ENCODE measurements around the gene INPP5J. TPM values are rescaled to one million over a fixed set of nuclear protein-coding genes. Genes with fewer than 3 reads are reported as not detected.
A peak's percentile ranks its signal among the peaks of the same experiment; 100 is the strongest.
"Not testable (repeated sequence)": the region's sequence is repeated elsewhere in the genome, so short reads cannot be mapped to it uniquely, and the experiment has no call there.

Gene INPP5J
- total RNA-seq, 1 donor from 2014 or later = 16.6 TPM

DNA sequence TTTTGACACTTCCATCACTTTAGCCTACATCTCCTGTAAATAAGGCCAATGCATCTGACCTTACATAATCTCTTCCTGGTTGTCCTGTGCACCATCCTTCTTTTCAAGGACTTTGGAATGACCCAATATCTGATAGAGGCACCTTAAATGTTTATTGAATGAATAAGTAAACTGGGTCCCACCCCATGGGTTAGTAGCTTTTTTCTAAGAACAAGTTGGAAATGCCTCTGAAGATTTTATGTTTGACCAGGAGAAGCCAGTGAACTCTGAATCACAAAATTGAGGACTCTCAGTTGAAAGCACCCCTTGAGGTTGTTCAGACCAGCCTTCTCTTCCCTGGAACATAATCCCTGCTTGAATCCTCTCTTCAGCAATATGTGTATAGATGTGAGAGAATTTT lies 38.6 kb downstream of the INPP5J start:
- ATAC-seq = no peak
- intact Hi-C loops (cut with DNase I) = loop anchor here (5.0 kb wide), 2 partner anchors 71 to 194 kb away; partner anchors contain the start of genes MORC2 and TUG1
- DNase-seq (ENCODE audit: missing footprints) = no peak

DNA sequence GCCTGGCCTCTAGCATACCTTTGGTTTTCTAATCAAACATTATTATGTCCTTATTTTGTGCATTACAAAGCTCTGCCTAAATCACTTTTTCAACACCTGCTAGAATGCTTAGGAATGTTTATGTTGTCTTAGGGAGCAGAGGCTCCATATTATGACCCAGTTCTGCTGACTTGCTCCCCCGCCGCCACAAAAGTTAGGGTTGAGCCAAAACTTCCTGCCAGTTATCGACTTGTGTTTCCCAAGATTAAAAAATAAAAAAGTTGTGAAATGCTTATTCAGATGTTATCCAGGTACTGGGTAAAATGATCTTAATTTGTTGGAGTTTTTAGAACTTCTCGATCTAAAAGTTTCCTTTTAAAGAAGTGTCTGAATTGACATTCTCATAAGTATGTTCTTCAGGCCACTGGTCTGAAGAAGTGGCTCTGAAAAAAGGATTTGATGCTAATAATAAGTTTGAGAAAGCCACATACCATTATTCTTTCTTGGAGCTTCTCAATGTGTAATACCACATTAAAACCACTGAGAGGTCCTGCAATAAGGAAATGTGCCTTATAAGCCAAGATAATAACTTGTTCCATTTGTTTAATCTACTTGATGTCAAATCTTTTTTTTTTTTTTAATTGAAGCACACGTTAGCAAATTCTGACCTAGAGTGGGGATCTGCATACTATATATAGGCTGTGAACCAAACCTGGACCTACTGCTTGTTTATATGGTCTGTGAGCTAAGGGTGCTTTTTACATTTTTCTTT lies 39.4 kb downstream of the INPP5J start:
- intact Hi-C loops (cut with DNase I) = loop anchor here (5.0 kb wide), 2 partner anchors 70 to 195 kb away; partner anchors contain the start of genes MORC2 and TUG1
- DNase-seq (ENCODE audit: missing footprints) (no peak), ATAC-seq (no peak)

DNA sequence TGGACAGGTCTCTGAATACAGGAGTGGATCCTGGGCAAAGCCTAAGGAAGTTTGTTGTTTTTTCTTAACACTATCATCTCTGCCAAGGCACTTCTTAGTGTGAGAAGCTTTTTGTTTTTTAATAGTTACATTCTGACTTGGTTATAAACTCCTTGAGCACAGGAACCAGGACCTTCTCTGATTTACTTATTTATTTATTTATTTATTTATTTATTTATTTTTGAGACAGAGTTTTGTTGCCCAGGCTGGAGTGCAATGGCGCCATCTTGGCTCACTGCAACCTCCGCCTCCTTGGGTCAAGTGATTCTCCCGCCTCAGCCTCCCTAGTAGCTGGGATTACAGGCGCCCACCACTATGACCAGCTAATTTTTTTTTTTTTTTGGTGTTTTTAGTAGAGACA lies 48.2 kb downstream of the INPP5J start:
- intact Hi-C loops (cut with DNase I) = no loop called here

DNA sequence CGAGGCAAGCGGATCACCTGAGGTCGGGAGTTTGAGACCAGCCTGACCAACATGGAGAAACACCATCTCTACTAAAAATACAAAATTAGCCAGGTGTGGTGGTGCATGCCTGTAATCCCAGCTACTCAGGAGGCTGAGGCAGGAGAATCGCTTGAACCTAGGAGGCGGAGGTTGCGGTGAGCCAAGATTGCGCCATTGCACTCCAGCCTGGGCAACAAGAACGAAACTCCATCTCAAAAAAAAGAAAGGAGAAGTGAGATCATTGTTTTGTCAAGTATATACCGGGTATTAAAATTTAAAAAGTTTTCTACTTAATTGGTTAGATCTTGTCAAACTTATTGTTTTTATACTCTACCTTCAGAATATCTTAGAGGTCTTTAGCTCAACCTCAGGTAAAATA lies 49.0 kb downstream of the INPP5J start:
- ATAC-seq; intact Hi-C loops (cut with DNase I); DNase-seq (ENCODE audit: missing footprints): not testable (repeated sequence)

More for the DNA sequence above, 48.2 kb downstream of the INPP5J start:
- DNase-seq (ENCODE audit: missing footprints) = no peak
- no peak for ATAC-seq

DNA sequence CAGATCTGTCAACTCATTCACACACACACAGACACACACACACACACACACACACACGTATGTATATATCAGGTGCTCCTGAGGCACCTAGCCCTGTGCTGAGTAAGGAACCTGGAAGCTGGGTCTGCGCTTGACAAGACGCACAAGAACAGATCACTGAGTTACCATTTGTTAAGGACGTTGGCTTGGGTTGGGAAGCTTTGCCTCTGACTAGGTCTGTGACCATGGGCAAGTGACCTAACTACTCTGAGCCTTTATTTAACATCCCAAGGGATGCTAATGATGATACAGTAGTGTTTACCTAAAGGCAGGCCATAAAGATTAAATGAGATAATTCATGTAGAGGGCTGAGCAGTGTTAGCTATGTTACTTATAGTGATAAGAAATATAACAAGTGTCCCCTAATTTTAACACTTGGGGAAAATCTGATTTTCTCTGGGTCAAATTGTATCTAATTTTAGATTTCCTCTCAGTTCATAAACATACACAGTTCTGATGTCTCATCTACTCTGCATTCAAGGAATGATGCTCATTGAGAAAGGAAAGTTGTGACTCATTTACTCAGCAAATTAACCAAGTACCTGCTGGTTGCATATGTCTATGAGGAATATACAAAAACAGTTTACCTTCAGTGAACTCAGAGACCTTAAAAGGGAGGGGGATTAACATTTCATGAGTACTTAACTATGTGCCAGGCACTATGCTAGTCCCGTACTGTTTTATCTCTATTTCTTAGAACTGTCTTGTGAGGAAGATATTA lies 50.8 kb downstream of the INPP5J start:
- intact Hi-C loops (cut with DNase I) = no loop called here
- ATAC-seq (peak; percentile 10), DNase-seq (ENCODE audit: missing footprints) (no peak)

DNA sequence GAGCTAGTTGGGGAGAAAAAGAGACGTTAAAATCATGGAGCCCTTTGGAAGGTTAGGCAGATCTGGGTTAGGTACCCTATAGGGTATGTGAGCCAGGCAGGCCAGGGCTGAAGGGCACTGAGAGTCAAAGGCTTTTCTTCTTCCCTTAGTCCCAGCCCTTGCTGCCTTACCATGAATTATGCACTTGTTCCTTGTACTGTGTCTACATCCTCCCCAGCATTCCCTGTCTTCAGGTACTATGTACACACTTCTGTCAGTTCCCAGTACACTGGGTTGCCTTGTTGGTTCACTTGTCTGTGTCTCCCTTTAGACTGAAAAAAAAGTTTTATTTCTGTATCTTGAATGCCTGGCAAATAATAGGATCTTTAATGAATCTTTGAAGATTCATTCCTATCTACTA lies 54.2 kb downstream of the INPP5J start:
- no peak for DNase-seq (ENCODE audit: missing footprints)
- ATAC-seq = no peak
- intact Hi-C loops (cut with DNase I) = no loop called here

DNA sequence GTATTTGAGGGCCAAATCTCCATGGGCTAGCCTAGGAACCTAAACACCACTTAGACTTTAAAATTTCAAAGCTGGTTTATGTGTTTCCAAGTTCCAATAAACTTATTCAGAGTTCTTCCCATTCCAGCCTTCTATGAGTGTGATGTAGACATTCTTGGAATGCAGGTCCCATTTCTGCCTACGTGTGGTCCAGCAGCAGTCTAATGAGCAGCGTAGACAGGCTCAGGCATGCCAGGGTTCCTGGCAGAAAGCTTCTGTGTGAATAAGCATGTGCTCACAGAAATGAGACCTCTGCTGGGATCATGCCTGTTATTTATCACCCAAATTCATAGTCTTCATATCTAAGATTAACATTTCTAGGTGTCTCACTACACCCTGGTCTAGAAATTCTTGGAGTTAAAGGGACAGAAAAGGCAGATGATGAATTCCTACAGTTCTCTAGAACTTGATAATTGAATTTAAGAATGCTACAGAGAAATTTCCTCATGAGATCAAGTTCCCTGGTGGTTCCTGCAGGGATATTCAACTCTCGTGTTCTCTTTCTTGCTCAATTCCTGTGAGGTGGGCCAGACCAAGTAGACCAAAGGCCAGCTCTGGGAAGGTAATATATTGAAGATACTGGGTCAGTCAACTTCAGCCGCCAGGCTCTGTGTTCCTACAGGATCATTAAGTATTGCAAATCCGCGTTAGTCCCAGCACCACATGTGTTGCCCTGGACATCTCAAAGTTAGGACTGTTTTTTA lies 54.8 kb downstream of the INPP5J start:
- ATAC-seq (no peak), DNase-seq (ENCODE audit: missing footprints) (no peak)
- intact Hi-C loops (cut with DNase I) = no loop called here

DNA sequence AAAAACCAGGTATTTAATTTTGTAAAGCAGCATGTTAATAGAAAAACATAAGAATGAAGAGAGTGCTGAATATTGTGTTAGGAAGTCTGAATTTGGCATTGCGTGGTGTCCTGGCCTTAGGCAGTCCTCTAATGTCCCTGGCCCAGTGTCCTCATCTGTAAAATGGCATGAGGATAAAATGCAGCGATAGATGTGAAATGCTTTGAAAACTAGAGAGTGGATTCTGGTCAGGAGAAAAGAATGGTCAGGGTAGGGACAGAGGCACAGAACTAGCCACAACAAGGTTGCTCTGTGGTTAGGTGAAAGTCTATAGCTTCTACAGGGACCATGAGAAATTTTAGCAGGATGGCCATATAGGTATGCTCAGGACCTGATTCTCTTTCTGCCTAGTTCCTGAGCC lies 56.1 kb downstream of the INPP5J start:
- DNase-seq (ENCODE audit: missing footprints) = no peak
- intact Hi-C loops (cut with DNase I) = no loop called here
- ATAC-seq = no peak

DNA sequence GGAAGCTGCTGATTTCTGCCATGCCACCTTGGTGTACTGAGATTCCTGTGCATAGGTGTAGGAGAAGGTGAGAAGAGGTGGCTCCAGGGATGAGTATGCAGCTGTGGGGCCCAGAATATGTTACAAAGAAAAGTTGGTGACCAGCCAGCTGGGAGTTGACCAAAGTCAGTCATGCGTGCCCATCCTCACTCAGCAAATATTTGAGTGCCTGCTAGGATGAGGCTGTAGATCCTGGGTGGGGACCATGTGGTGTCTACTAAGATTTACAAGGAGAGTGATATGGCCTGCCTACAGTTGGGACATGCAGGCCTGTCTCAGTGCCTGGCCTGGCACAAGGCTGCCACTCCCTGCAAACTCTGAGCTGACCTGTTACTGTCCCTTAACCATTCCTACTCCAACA lies 56.6 kb downstream of the INPP5J start:
- intact Hi-C loops (cut with DNase I) = no loop called here
- ATAC-seq = peak; percentile 46
- DNase-seq (ENCODE audit: missing footprints) = no peak

DNA sequence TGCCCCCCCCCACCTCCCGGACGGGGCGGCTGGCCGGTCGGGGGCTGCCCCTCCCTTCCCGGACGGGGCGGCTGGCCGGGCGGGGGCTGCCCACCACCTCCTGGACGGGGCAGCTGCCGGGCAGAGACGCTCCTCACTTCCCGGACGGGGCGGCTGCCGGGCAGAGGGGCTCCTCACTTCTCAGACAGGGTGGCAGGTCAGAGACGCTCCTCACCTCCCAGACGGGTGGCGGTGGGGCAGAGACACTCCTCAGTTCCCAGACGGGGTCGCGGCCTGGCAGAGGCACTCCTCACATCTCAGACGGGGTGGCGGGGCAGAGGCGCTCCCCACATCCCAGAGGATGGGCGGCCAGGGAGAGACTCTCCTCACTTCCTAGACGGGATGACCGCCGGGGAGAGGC lies 61.2 kb downstream of the INPP5J start:
- ATAC-seq = no peak
- DNase-seq (ENCODE audit: missing footprints) = no peak
- intact Hi-C loops (cut with DNase I) = no loop called here

Small RNA genes within 50 kb of the gene (microRNA-seq; reads per million reads assigned to microRNA genes)
- 1.1 reads per million for gene MIR3928

Other genes starting within 250 kb of the INPP5J start
- 17.3 TPM for gene MORC2, start 154.2 kb upstream of the INPP5J start, total RNA-seq
- gene TUG1, start 153.7 kb upstream of the INPP5J start, total RNA-seq = 32.3 TPM
- 250 TPM for gene SMTN, start 41.6 kb upstream of the INPP5J start, total RNA-seq
- 48.2 TPM for gene SELENOM, start 15.4 kb upstream of the INPP5J start, total RNA-seq
- not detected for gene PLA2G3, start 17.5 kb downstream of the INPP5J start, total RNA-seq
- gene RNF185, start 37.2 kb downstream of the INPP5J start, total RNA-seq = 20.1 TPM
- gene LIMK2, start 89.3 kb downstream of the INPP5J start, total RNA-seq = 11.6 TPM
- gene PIK3IP1, start 169.5 kb downstream of the INPP5J start, total RNA-seq = 13.7 TPM
- gene PATZ1, start 223.4 kb downstream of the INPP5J start, total RNA-seq = 9.7 TPM